Transverse colon (tissue), 4 donors: ENCODE data around the gene CCL2. TPM values are rescaled to one million over a fixed set of nuclear protein-coding genes. Genes with fewer than 3 reads are reported as not detected.

ENCODE experiments used
- DNase-seq: peaks from one replicate; pipeline ENCODE4 v3.0.0-alpha.2; 2019
- H3K27ac ChIP-seq, 4 donors: fragments of 200-600 bp; sonication (generic); 2 replicates each; pipeline ENCODE4 v1.5.1; 2016 to 2018; ENCODE audit warnings: inconsistent platforms in 4 of 4
- H3K27me3 ChIP-seq: fragments of 200-600 bp; sonication (generic); 2 replicates; pipeline ENCODE4 v1.5.1; 2017; ENCODE audit warnings: inconsistent platforms
- H3K36me3 ChIP-seq, 4 donors: fragments of 200-600 bp; sonication (generic); 2 replicates each; pipeline ENCODE4 v1.5.1; 2017 to 2019; ENCODE audit warnings: inconsistent platforms in 4 of 4
- H3K4me1 ChIP-seq, 4 donors: fragments of 200-600 bp; sonication (generic); 2 replicates each; pipeline ENCODE4 v1.5.1; 2017 to 2020; ENCODE audit warnings: inconsistent platforms in 4 of 4
- H3K4me3 ChIP-seq, 4 donors: fragments of 200-600 bp; sonication (generic); 1 replicate in 1 of 4; 2 replicates in 3 of 4; pipeline versions ENCODE4 v1.5.1 to v1.6.1; 2017 to 2019; ENCODE audit warnings: inconsistent platforms in 4 of 4
- H3K9me3 ChIP-seq, 2 donors: fragments of 200-600 bp; sonication (generic); 2 replicates each; pipeline ENCODE4 v1.5.1; 2017 to 2019; ENCODE audit warnings: inconsistent platforms in 2 of 2
- CTCF ChIP-seq, 5 experiments: fragments of 200-600 bp in 3 of 5; fragments of 450-650 bp in 2 of 5; sonication (generic) in 3 of 5; IDR thresholded peaks; 1 replicate in 2 of 5; 2 replicates in 3 of 5; pipeline ENCODE4 v1.5.1; 2016 to 2017; ENCODE audit warnings: antibody characterized with exemption in 5 of 5, inconsistent platforms in 3 of 5, mild to moderate bottlenecking in 2 of 5, moderate library complexity in 1 of 5
- EP300 ChIP-seq: sonication (generic); formaldehyde crosslinking; IDR thresholded peaks from one replicate; pipeline ENCODE4 v1.6.1; 2017; ENCODE audit warnings: antibody characterized with exemption, low read depth
- POLR2A ChIP-seq: fragments of 450-650 bp; IDR thresholded peaks from one replicate; pipeline ENCODE4 v1.6.1; 2016; ENCODE audit warnings: antibody characterized with exemption, mild to moderate bottlenecking, moderate library complexity
- POLR2AphosphoS5 ChIP-seq, 3 donors: sonication (generic); formaldehyde crosslinking; IDR thresholded peaks; one replicate each; pipeline ENCODE4 v1.6.1; 2016; ENCODE audit warnings: antibody characterized with exemption in 3 of 3
- WGBS, 2 donors: methylation state at CpG; one replicate each; pipeline ENCODE4 v1.1.5; 2018; ENCODE audit warnings: low coverage in 1 of 2; 5-methylcytosine and 5-hydroxymethylcytosine counted together
- in situ Hi-C, 4 donors: fragments of 200-750 bp; cut with MboI; loops; one replicate each; pipeline versions ENCODE4 v1.15.0 to v1.15.1; 2017; ENCODE audit warnings: low sequenced_read_pairs in 3 of 4, low pct_ligation_motif_present in 1 of 4, low pct_unique_long_range_greater_than_20kb in 1 of 4
- intact Hi-C: fragments of 100-400 bp; cut with DNase I; formaldehyde crosslinking; loops from one replicate; pipeline ENCODE4 v1.15.1; 2023; ENCODE audit warnings: low total_unique reads
- total RNA-seq, 4 donors: library from RNA; depleted of rRNA; stranded (reverse); fragments of >200 nt; gene quantifications; one replicate each; pipeline ENCODE4 v1.1.0, GENCODE V29; 2016

CCL2 gene
- total RNA-seq, 4 donors from 2014 or later: 9.1 to 147 (median 77.6) TPM

GRCh38 chr17:34249478-34249877 lies 5.6 kb upstream of the CCL2 start:
- Histone ChIP-seq H3K36me3 (no peaks in the 10 kb centered on the region), H3K4me3 (no peak overlapping the region), H3K27me3 (no peaks in the 10 kb centered on the region), H3K4me1 (peaks cover 43 to 72% (median 54%) of the 10 kb centered on the region in 4 donors), H3K27ac (peak overlapping the region; percentile 47 to 74 (median 68)), H3K9me3 (no peaks in the 10 kb centered on the region)
- in situ Hi-C loops: no loop called here
- intact Hi-C loops: no loop called here
- WGBS, 2 donors: 70% methylated on average over 1 of the region's 1 CpG; no CpG with 5 or more reads in 1 of the 2 donors
- no peak for TF ChIP-seq POLR2A
- no peak for TF ChIP-seq POLR2AphosphoS5 (IDR thresholded peaks at IDR 0.05)
- no peak for TF ChIP-seq CTCF (IDR thresholded peaks at IDR 0.05)
- no peak for TF ChIP-seq EP300
- DNase-seq: no peak

- no peaks in the 10 kb centered on the region for H3K9me3 ChIP-seq
- DNase-seq: no peak
- no peak for TF ChIP-seq POLR2A
- WGBS, 2 donors: 70 to 92% methylated on average over 2 to 3 of the region's 3 CpGs
- no peaks in the 10 kb centered on the region for H3K36me3 ChIP-seq
- no peak overlapping the region for H3K4me3 ChIP-seq
- H3K4me1 ChIP-seq: peaks cover 43 to 79% (median 62%) of the 10 kb centered on the region in 4 donors
- H3K27ac ChIP-seq: peak overlapping the region in 2 of 4 donors; percentile 83 to 87
- in situ Hi-C loops: no loop called here
- no peaks in the 10 kb centered on the region for H3K27me3 ChIP-seq
- intact Hi-C loops: no loop called here
Observed at GRCh38 chr17:34251186-34251585, 3.9 kb upstream of the CCL2 start.

GRCh38 chr17:34252095-34252443 lies 3.0 kb upstream of the CCL2 start:
- DNase-seq: no peak
- TF ChIP-seq POLR2A (no peak), EP300 (no peak), POLR2AphosphoS5 (IDR thresholded peaks at IDR 0.05) (no peak), CTCF (IDR thresholded peaks at IDR 0.05) (no peak)
- Histone ChIP-seq H3K9me3 (no peaks in the 10 kb centered on the region), H3K4me3 (no peak overlapping the region), H3K36me3 (no peaks in the 10 kb centered on the region), H3K4me1 (peaks cover 43 to 79% (median 62%) of the 10 kb centered on the region in 4 donors), H3K27ac (peak overlapping the region; percentile 74 to 88 (median 85)), H3K27me3 (no peaks in the 10 kb centered on the region)
- intact Hi-C loops: no loop called here
- in situ Hi-C loops: no loop called here
- WGBS, 2 donors: 47% methylated on average over 5 of the region's 5 CpGs; no CpG with 5 or more reads in 1 of the 2 donors

GRCh38 chr17:34252444-34253138 lies 2.5 kb upstream of the CCL2 start:
- intact Hi-C loops: no loop called here
- no peaks in the 10 kb centered on the region for H3K9me3 ChIP-seq
- H3K4me3 ChIP-seq: no peak overlapping the region
- peak overlapping the region; percentile 74 to 88 (median 85) for H3K27ac ChIP-seq
- no peaks in the 10 kb centered on the region for H3K36me3 ChIP-seq
- H3K4me1 ChIP-seq: peaks cover 43 to 76% (median 61%) of the 10 kb centered on the region in 4 donors
- in situ Hi-C loops: no loop called here
- DNase-seq: peak; percentile 81
- H3K27me3 ChIP-seq: no peaks in the 10 kb centered on the region
- 17% methylated on average over 6 of the region's 6 CpGs; no CpG with 5 or more reads in 1 of the 2 donors for WGBS, 2 donors
- TF ChIP-seq POLR2AphosphoS5 (IDR thresholded peaks at IDR 0.05): peak; percentile 70 to 80 (median 77)
- TF ChIP-seq POLR2A: no peak
- no peak for TF ChIP-seq CTCF (IDR thresholded peaks at IDR 0.05)
- TF ChIP-seq EP300: peak; percentile 63
